Mucosa of stomach (tissue), 1 donor: Measurements from ENCODE around the gene TINAGL1.

ENCODE experiments used
- H3K27me3 ChIP-seq: one replicate; pipeline ENCODE4 v1.7.0; 2013; ENCODE audit warnings: mild to moderate bottlenecking, low read length; ENCODE audit not compliant: control insufficient read depth, insufficient read depth
- H3K36me3 ChIP-seq: one replicate; pipeline ENCODE4 v1.7.0; 2013; ENCODE audit warnings: low read length; ENCODE audit not compliant: control insufficient read depth, insufficient read depth
- H3K4me1 ChIP-seq: one replicate; pipeline ENCODE4 v1.7.0; 2013; ENCODE audit warnings: mild to moderate bottlenecking, low read length; ENCODE audit not compliant: control insufficient read depth, insufficient read depth
- H3K4me3 ChIP-seq: one replicate; pipeline ENCODE4 v1.7.0; 2013; ENCODE audit warnings: low read length
- H3K9ac ChIP-seq: one replicate; pipeline ENCODE4 v1.7.0; 2013; ENCODE audit warnings: mild to moderate bottlenecking, low read length, moderate library complexity
- H3K9me3 ChIP-seq: one replicate; pipeline ENCODE4 v1.7.0; 2013; ENCODE audit warnings: mild to moderate bottlenecking, low read length, moderate library complexity; ENCODE audit not compliant: control insufficient read depth
- donor health status: Pancreatic carcinoma.

Gene TINAGL1

GRCh38 chr1:31623365-31623764, 47.0 kb downstream of the TINAGL1 start:
- Histone ChIP-seq H3K36me3 (no peaks in the 10 kb centered on the region), H3K4me1 (peaks cover 13% of the 10 kb centered on the region), H3K27me3 (peaks cover 12% of the 10 kb centered on the region), H3K4me3 (no peak overlapping the region), H3K9me3 (no peaks in the 10 kb centered on the region), H3K9ac (no peak overlapping the region)

GRCh38 chr1:31624309-31624708, 48.0 kb downstream of the TINAGL1 start:
- peaks cover 2% of the 10 kb centered on the region for H3K27me3 ChIP-seq
- H3K4me1 ChIP-seq: peaks cover 15% of the 10 kb centered on the region
- H3K36me3 ChIP-seq: no peaks in the 10 kb centered on the region
- no peaks in the 10 kb centered on the region for H3K9me3 ChIP-seq
- H3K4me3 ChIP-seq: no peak overlapping the region
- no peak overlapping the region for H3K9ac ChIP-seq

- Histone ChIP-seq H3K36me3 (peaks cover 3% of the 10 kb centered on the region), H3K4me1 (peaks cover 15% of the 10 kb centered on the region), H3K9ac (no peak overlapping the region)
Measured at GRCh38 chr1:31624731-31625514, 48.6 kb downstream of the TINAGL1 start.

GRCh38 chr1:31625561-31626222, 49.4 kb downstream of the TINAGL1 start:
- no peaks in the 10 kb centered on the region for H3K27me3 ChIP-seq
- H3K4me3 ChIP-seq: no peak overlapping the region
- peaks cover 15% of the 10 kb centered on the region for H3K4me1 ChIP-seq
- H3K9ac ChIP-seq: no peak overlapping the region
- no peaks in the 10 kb centered on the region for H3K9me3 ChIP-seq
- H3K36me3 ChIP-seq: peaks cover 11% of the 10 kb centered on the region

More at GRCh38 chr1:31624731-31625514, 48.6 kb downstream of the TINAGL1 start:
- Histone ChIP-seq H3K9me3 (no peaks in the 10 kb centered on the region), H3K27me3 (no peaks in the 10 kb centered on the region), H3K4me3 (no peak overlapping the region)

- Histone ChIP-seq H3K9me3 (no peaks in the 10 kb centered on the region), H3K27me3 (no peaks in the 10 kb centered on the region), H3K4me3 (no peak overlapping the region), H3K9ac (no peak overlapping the region), H3K36me3 (peaks cover 16% of the 10 kb centered on the region), H3K4me1 (peaks cover 15% of the 10 kb centered on the region)
Measured at GRCh38 chr1:31626223-31627207, 50.2 kb downstream of the TINAGL1 start.

- H3K4me3 ChIP-seq: no peak overlapping the region
- H3K9me3 ChIP-seq: no peaks in the 10 kb centered on the region
- H3K4me1 ChIP-seq: peaks cover 15% of the 10 kb centered on the region
- H3K9ac ChIP-seq: no peak overlapping the region
- H3K27me3 ChIP-seq: no peaks in the 10 kb centered on the region
- H3K36me3 ChIP-seq: peaks cover 16% of the 10 kb centered on the region
Measured at GRCh38 chr1:31627301-31627929, 51.1 kb downstream of the TINAGL1 start.

GRCh38 chr1:31627930-31628559, 51.7 kb downstream of the TINAGL1 start:
- Histone ChIP-seq H3K9me3 (no peaks in the 10 kb centered on the region), H3K4me3 (no peak overlapping the region), H3K4me1 (peaks cover 15% of the 10 kb centered on the region), H3K36me3 (peaks cover 16% of the 10 kb centered on the region), H3K9ac (no peak overlapping the region), H3K27me3 (no peaks in the 10 kb centered on the region)

GRCh38 chr1:31628931-31629556, 52.7 kb downstream of the TINAGL1 start:
- H3K36me3 ChIP-seq: peaks cover 16% of the 10 kb centered on the region
- no peaks in the 10 kb centered on the region for H3K27me3 ChIP-seq
- no peaks in the 10 kb centered on the region for H3K9me3 ChIP-seq
- H3K9ac ChIP-seq: no peak overlapping the region
- no peak overlapping the region for H3K4me3 ChIP-seq
- peaks cover 15% of the 10 kb centered on the region for H3K4me1 ChIP-seq

- Histone ChIP-seq H3K27me3 (no peaks in the 10 kb centered on the region), H3K9ac (no peak overlapping the region), H3K36me3 (peaks cover 16% of the 10 kb centered on the region), H3K4me3 (no peak overlapping the region), H3K9me3 (no peaks in the 10 kb centered on the region), H3K4me1 (peaks cover 10% of the 10 kb centered on the region)
Measured at GRCh38 chr1:31632649-31633048, 56.3 kb downstream of the TINAGL1 start.

GRCh38 chr1:31633117-31633516, 56.8 kb downstream of the TINAGL1 start:
- Histone ChIP-seq H3K4me3 (no peak overlapping the region), H3K4me1 (peaks cover 10% of the 10 kb centered on the region), H3K36me3 (peaks cover 16% of the 10 kb centered on the region), H3K27me3 (no peaks in the 10 kb centered on the region), H3K9ac (no peak overlapping the region), H3K9me3 (no peaks in the 10 kb centered on the region)
